NCI-H2171 treated with DMSO at 0.1 percent for 48 hours (cell line): ENCODE results near the gene GSG1.

Source experiments
- DNase-seq: peaks from one replicate; lab custom pipeline; 2025; lab: John Stamatoyannopoulos, UW

The GSG1 gene

DNA sequence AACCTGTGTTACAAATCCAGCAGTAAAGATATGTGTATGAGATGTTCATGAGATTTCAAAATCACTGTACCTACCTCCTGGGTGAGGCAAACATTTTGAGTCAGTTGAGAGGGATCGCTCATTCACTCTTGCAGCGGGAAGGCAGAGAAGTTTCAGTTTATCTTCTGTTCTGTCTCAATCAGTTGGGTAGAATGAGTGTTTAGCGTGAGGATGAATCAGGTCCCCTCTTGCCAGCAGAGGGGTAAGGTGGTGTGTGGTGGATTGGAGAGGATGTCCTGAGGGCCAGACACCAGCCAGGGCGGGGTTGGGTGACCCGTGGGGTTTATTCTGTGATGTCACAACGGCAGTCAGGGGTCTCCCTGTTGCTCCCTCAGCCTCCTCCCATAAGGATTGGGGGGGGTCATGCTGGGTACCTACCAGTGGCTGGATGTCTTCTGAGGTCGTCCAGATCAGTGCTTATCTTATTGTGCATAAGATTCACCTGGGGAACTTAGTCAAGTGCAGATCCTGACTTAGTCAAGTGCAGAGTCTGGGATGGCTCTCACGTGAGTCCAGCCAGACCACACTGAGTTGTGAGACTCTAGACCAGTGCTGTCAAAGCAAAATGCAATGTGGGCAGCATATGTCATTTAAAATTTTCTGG lies at the start of gene GSG1:
GSG1 (minus strand) TSS at position 277 of the 643 bp plus-strand sequence; CDS start at position 122, 155 bp downstream.
- DNase-seq: no peak

DNA sequence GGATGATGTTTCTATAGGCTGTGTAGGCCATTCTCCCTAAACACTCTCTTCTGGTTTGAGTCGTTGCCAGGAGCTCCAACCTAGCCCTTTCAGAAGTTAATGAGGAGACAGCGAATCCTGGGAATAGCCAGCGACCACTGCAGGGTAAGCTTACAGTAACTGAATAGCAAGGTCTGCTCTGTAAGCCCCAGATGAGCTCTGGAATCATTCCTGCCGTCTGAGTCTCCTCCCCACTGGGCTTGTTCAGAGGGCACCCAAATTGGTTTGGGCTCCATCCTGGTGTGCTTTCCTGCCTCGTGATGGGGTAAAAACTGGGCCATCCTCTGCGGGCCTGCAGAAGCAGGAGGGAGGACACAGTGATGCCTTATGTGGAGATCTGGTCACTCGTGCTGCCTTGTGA lies 49.7 kb upstream of the GSG1 start:
- DNase-seq: no peak

- DNase-seq: no peak
Observed at GRCh38 chr12:13152756-13153155, 49.3 kb upstream of the GSG1 start.

GRCh38 chr12:13152281-13152680 lies 48.8 kb upstream of the GSG1 start:
- no peak for DNase-seq

GRCh38 chr12:13149411-13149810 lies 45.9 kb upstream of the GSG1 start:
- no peak for DNase-seq

DNA sequence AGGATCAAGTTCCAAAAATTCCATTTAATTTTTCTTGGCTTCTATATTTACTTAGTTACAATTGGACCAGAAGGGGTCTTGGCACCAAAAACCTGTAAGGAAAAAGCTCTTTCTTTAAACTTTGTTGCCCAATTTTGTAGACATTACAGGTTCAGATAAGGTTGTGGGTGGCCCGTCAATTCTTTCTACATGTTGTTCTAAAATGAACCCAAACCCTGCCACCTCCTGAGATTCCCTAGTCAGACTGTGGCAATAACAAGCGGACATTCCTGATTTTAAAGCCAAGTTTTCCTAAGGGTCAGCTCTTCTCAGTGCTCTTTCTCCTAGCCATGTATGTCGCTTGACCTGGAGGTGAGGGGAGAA lies 45.0 kb upstream of the GSG1 start:
- DNase-seq: no peak

DNA sequence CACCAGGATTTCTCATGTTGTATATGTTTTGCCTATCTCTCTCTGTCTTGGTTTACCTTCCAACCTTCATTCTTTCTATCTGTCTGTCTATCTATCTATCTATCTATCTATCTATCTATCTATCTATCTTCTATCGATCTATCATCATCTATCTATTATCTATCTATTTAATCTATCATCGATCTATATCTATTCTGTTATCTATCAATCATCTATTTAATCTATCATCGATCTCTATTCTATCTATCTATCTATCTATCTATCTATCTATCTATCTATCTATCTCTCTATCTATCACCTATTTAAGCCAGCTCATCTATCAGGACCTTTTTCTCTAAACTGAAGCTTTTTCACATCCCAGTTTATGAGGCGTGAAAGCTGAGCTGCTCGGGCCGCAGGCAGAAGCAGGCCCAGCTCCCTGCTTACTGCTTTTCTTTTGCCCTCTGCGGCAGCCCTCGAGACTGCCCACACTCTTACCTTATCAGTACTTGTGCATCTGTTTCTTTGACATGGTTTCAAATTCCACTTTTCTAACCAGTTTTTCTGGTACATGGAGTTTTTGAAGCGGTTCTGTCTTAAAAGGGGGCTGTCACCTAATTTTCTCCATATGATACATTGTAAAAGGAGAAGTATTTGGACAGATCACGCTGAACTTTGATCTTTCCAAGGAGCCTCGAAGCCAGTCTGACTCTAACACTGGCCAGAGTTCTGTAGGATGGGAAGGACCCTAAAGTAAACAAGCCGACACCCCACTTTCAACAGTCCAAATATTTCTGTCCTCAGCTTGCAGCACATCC lies 44.4 kb upstream of the GSG1 start:
- no peak for DNase-seq

DNA sequence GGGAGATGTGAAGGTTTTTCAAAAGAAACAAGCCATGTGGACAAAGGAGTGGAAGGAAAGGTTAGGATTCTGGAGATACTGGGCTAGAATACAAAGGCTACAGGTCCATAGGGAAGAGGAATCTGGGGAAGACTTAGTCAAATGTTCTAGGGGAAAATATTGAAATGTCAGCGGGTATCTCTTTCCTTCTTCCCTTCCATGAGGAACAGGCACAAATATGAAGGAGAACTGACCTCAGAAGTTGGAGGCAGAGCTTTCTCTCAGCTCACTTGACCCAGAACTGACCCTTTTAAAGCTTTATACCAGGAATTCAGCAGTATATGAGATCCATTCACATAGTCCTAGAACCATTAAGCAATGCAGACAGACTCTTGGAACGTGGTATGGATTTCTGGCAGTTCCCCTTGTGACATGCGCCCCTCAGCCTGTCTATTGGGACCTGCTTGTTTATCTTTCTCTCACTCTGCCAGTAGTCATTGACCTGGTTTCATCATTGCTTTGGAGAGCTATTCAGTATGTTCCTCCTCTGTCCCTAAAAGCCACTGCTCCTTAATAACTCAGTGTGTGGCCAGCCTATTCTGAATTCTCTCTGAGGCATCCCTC lies 43.0 kb upstream of the GSG1 start:
- no peak for DNase-seq

DNA sequence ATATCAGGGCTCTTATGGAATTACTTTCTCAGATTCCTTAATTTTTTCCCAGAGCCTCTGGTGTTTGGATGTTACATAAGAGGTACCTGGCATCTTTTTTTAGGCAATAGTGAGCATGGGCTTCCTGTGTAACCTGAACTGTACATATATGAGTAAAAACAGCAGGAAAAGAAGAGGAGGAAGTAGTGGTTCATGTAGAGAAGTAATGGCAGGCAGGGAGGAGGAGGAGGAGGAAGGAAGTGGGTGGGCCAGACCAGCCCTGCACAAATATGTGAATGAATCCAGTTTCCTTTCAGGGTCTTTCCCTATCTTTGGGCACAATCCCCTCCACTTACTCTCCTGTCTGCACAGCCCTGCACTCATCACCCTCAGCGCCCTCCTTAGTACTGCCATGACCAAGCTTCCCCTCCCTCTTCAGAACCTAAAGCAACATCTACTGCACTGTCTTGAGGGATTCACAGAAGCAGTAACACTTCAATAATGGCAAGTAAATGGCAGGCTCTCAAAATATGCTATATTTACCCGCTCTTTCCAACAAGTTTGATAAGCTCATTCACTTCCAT lies 40.9 kb upstream of the GSG1 start:
- DNase-seq: no peak

- no peak for DNase-seq
Observed at GRCh38 chr12:13142747-13143146, 39.3 kb upstream of the GSG1 start.

DNA sequence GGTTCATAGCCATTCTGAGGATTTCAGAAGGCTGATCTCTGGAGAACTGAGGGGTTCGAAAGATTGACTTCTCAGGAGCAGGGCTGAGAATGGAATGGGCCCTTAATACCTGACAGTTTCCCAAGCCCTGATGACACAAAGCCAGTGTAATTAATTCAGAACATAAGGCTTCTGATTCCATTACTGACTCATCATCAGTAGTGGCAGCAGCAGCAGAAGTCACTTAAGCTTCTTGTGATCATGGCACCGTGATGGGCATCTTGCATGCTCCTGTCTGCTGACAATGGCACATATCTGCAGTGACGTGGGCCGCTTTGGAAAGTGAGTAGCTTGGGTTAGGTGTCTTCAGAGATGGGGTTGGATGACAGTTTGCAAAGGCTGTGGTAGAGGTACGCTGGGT lies 38.2 kb upstream of the GSG1 start:
- DNase-seq: no peak

GRCh38 chr12:13135371-13136178 lies 32.1 kb upstream of the GSG1 start:
- DNase-seq: no peak

DNA sequence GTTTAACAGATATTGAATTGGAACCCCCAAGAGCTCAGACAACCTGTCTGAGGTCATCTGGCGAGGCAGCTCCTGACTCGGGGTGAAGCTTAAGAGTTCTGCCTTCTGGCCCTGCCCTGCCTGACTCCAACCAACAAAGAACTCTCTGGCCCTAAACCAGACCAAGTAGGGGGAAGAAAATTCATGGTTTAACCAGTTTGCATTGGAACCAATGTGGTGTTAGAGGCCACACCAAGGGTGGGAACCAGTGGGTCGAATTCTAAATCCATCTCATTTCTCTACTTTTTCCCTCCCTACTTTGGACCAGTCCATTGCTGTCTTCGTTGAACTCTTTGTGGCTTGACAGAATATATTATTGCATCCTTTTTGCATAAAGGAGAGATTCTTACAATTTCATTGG lies 30.4 kb upstream of the GSG1 start:
- no peak for DNase-seq

GRCh38 chr12:13130981-13131380 lies 27.5 kb upstream of the GSG1 start:
- no peak for DNase-seq

- no peak for DNase-seq
Observed at GRCh38 chr12:13128291-13128965, 25.0 kb upstream of the GSG1 start.

DNA sequence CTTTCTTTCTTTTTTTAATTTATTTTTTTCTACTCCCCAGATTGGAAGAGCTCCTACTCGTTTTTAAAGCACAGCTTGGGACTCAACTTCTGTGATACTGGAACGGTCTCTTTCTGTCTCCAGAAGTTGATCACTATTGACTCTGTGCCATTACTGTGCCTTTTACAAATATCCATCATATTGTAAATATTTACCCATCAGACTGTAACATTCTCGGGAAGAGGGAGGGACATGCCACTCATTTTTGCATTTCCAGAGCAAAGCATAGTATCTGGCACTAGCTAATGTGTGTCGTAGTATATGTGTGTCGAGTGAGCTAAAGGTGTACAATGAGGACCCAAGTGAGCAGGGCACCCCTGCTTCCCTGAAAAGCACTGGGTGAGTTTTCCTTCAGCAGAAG lies 24.0 kb upstream of the GSG1 start:
- DNase-seq: no peak

DNA sequence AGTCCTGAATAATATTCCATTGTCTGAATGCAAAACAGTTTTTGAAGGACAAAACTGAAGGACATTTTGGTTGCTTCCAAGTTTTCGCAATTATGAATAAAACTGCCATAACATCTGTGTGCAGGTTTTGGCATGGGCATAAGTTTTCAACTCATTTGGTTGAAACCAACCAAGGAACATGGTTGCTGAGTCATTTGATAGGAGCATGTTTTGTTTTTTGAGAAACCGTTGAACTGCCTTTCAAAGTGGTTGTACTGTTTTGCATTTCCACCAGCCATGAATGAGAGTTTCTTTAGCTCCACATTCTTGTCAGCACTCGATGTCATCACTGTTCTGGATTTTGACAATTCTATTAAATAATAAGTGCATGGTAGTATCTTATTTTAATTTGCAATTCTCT lies 23.0 kb upstream of the GSG1 start:
- no peak for DNase-seq

DNA sequence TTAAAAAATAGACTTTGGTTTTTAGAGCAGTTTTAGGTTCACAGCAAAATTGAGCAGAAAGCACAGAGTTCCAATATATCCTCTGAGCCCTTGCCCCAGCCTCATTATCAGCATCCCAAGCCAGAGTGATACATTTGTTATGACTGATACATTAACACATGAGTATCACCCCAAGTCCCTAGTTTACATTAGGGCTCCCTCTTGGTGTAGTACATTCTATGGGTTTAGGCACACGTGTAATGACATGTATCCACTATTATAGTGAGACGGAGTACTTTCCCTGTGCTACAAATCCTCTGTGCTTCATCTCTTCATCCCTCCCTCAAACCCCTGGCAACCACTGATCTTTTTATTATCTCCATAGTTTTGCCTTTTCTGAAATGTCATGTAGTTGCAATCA lies 22.5 kb upstream of the GSG1 start:
- DNase-seq: no peak

DNA sequence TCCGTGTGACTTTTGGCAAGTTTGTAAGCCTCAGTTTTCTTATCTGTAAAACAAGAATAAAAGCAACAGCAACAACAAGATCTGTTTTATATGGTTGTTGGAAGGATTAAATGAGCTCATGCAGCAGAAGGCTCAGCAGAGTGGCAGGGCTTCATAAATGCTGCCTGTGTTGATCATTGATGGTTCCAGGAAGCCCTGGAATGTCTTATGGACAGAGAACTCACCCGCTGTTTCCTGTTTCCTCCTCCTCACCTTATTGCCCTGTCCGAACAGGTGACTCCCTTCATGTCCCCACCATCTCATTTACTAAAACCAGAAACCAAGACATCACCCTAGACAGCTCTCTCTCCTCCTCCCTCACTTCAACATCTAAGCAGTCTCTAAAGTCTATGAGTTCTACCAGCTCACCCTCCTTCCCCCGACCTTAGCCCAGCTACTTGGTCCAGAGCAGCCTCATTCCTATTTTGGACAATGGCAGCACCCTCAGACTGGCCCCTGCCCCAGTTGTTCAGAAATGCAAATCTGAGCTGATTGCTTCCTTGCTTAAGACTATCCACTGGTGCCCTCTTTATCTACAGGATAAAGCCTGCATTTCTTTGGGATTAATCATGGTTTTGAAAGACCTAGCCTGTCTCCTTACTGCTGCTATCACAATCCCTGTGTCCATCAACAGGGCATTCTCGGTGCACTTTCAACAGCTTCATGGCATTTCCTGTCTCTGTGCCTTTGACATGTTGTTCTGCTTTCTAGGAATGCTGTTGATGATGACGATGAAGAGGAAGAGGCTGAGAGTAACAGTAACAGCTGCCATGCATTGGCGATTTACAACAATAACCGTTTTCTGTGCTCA lies 21.4 kb upstream of the GSG1 start:
- no peak for DNase-seq

- DNase-seq: no peak
Observed at GRCh38 chr12:13121568-13121967, 18.1 kb upstream of the GSG1 start.

DNA sequence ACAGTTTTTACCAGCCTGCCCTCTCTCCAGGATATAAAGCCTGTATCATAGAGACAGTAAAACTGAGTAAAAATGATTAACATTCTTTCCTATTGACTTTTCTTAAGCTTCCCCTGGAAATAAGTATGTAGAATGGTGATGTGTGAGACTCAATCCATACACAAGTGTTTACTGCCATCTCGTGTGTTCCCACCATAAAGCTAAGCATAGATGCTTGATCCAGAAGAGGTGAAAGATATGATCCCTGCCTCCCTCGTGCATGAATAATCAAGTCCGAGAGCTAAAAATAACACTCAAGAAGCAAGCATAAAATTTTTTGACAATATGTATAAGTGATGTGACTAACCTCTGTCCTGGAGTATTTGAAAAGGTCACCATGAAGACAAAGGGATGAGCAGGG lies 16.9 kb upstream of the GSG1 start:
- DNase-seq: no peak
